ENCODE results near the gene FCRL5. TPM values are rescaled to one million over a fixed set of nuclear protein-coding genes. Genes with fewer than 3 reads are reported as not detected.
"Not testable (repeated sequence)": the region's sequence is repeated elsewhere in the genome, so short reads cannot be mapped to it uniquely, and the experiment has no call there.

FCRL5 gene
- total RNA-seq, 1 experiment from 2014 or later, result not detected

DNA sequence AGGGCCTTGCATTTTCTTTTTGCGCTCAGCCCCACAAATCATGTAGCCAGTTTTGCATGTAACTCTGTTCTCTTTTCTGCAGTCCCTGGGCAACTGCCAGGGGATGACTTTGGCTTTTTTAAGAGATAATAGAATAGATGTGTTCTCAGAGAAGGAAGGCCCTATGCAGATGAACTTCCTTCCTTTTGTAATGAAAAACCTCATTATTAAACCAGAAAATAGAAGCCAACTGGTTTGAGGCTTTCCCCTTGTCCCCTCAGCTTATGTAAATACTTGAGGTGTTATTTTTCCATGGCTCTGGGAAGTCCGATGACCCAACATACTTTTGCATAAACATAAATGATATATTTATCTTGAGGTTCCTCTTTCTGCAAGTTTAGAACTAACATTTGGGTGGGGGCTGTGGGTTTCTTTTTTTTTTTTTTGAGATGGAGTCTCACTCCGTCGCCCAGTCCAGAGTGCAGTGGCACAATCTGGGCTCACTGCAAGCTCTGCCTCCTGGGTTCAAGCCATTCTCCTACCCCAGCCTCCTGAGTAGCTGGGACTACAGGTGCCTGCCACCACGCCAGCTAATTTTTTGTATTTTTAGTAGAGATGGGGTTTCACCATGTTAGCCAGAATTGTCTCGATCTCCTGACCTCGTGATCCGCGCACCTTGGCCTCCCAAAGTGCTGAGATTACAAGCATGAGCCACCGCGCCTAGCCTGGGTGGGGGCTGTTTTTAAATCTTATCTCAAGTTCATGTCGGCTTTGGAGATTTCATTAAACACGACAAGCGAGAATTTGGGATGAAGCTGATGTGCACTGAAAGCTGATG, 14.4 kb upstream of the FCRL5 start:
- no peak overlapping the region for H3K4me3 Mint-ChIP-seq (ENCODE audit: unreplicated experiment)
- CTCF ChIA-PET, result no interaction called here
- no peak overlapping the region for H3K4me3 ChIP-seq (ENCODE audit: low read depth, low read length)
- no peaks in the 10 kb centered on the region for H3K9me3 Mint-ChIP-seq (ENCODE audit: unreplicated experiment)
- no TSS peak for BruUV-seq (replicated peaks)
- POLR2A ChIA-PET, result no interaction called here
- no peaks in the 10 kb centered on the region for H3K4me1 ChIP-seq
- no peaks in the 10 kb centered on the region for H3K36me3 ChIP-seq (ENCODE audit: control insufficient read depth, insufficient read depth, low read length)
- no peak for DNase-seq
- no peaks in the 10 kb centered on the region for H3K36me3 Mint-ChIP-seq (ENCODE audit: insufficient read depth, unreplicated experiment)
- H3K27me3 ChIP-seq (replicated peaks; ENCODE audit: control insufficient read depth, insufficient read depth, low read length), result no peaks in the 10 kb centered on the region
- H3K4me1 Mint-ChIP-seq (ENCODE audit: low read depth, unreplicated experiment), result no peaks in the 10 kb centered on the region
- TF ChIP-seq, protein P1, sequence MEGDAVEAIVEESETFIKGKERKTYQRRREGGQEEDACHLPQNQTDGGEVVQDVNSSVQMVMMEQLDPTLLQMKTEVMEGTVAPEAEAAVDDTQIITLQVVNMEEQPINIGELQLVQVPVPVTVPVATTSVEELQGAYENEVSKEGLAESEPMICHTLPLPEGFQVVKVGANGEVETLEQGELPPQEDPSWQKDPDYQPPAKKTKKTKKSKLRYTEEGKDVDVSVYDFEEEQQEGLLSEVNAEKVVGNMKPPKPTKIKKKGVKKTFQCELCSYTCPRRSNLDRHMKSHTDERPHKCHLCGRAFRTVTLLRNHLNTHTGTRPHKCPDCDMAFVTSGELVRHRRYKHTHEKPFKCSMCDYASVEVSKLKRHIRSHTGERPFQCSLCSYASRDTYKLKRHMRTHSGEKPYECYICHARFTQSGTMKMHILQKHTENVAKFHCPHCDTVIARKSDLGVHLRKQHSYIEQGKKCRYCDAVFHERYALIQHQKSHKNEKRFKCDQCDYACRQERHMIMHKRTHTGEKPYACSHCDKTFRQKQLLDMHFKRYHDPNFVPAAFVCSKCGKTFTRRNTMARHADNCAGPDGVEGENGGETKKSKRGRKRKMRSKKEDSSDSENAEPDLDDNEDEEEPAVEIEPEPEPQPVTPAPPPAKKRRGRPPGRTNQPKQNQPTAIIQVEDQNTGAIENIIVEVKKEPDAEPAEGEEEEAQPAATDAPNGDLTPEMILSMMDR (IDR thresholded peaks at IDR 0.05; ENCODE audit: insufficient read depth in 1 of 2, low read depth in 1 of 2, low read length in 1 of 2, severe bottlenecking in 1 of 2, unreplicated experiment in 1 of 2), result no peak
- intact Hi-C loops (cut with micrococcal nuclease; ENCODE audit: unreplicated experiment), result no loop called here
- no peak overlapping the region for H3K27ac Mint-ChIP-seq (ENCODE audit: unreplicated experiment)
- H3K27me3 Mint-ChIP-seq (ENCODE audit: insufficient read depth, unreplicated experiment), result peaks cover 13% of the 10 kb centered on the region
- no peaks in the 10 kb centered on the region for H3K9me3 ChIP-seq

DNA sequence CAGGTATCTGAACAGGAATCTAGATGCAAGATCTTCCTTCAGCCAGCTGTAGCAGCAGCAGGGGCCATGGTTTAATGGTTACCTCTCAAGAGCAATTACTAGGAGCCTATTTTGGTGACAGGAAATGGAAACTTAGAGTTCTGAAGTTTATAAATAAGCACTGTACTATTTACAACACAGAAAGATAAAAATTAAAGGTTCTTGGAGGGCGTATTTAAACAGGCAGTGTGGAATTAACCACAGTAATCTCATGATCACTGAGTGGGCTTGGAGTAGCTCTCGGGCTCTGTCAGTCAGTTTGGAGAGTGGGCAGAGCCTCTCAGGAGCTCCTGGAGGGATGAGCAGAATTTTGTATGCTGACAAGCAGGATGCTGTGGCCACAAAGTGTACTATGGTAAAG, 10.2 kb upstream of the FCRL5 start:
- Mint-ChIP-seq H3K4me3 (ENCODE audit: unreplicated experiment) (no peak overlapping the region), H3K4me1 (ENCODE audit: low read depth, unreplicated experiment) (no peaks in the 10 kb centered on the region), H3K27me3 (ENCODE audit: insufficient read depth, unreplicated experiment) (peaks cover 15% of the 10 kb centered on the region), H3K9me3 (ENCODE audit: unreplicated experiment) (no peaks in the 10 kb centered on the region), H3K36me3 (ENCODE audit: insufficient read depth, unreplicated experiment) (no peaks in the 10 kb centered on the region), H3K27ac (ENCODE audit: unreplicated experiment) (no peak overlapping the region)
- BruUV-seq (replicated peaks), result no TSS peak
- POLR2A ChIA-PET, result no interaction called here
- intact Hi-C loops (cut with micrococcal nuclease; ENCODE audit: unreplicated experiment), result no loop called here
- CTCF ChIA-PET, result no interaction called here
- Histone ChIP-seq H3K36me3 (ENCODE audit: control insufficient read depth, insufficient read depth, low read length) (no peaks in the 10 kb centered on the region), H3K4me1 (no peaks in the 10 kb centered on the region), H3K9me3 (no peaks in the 10 kb centered on the region), H3K4me3 (ENCODE audit: low read depth, low read length) (no peak overlapping the region), H3K27me3 (replicated peaks; ENCODE audit: control insufficient read depth, insufficient read depth, low read length) (no peaks in the 10 kb centered on the region)
- TF ChIP-seq, protein P1 (IDR thresholded peaks at IDR 0.05; ENCODE audit: insufficient read depth in 1 of 2, low read depth in 1 of 2, low read length in 1 of 2, severe bottlenecking in 1 of 2, unreplicated experiment in 1 of 2), result no peak
- no peak for DNase-seq

GRCh38 chr1:157558119-157558518, 5.8 kb upstream of the FCRL5 start:
- no TSS peak for BruUV-seq (replicated peaks)
- Mint-ChIP-seq H3K27me3 (ENCODE audit: insufficient read depth, unreplicated experiment) (peaks cover 10% of the 10 kb centered on the region), H3K9me3 (ENCODE audit: unreplicated experiment) (no peaks in the 10 kb centered on the region), H3K27ac (ENCODE audit: unreplicated experiment) (no peak overlapping the region), H3K4me3 (ENCODE audit: unreplicated experiment) (no peak overlapping the region), H3K4me1 (ENCODE audit: low read depth, unreplicated experiment) (no peaks in the 10 kb centered on the region), H3K36me3 (ENCODE audit: insufficient read depth, unreplicated experiment) (no peaks in the 10 kb centered on the region)
- no peak for DNase-seq
- H3K4me1 ChIP-seq, result no peaks in the 10 kb centered on the region
- no peaks in the 10 kb centered on the region for H3K27me3 ChIP-seq (replicated peaks; ENCODE audit: control insufficient read depth, insufficient read depth, low read length)
- H3K4me3 ChIP-seq (ENCODE audit: low read depth, low read length), result no peak overlapping the region
- no peaks in the 10 kb centered on the region for H3K9me3 ChIP-seq
- TF ChIP-seq, protein P1 (IDR thresholded peaks at IDR 0.05; ENCODE audit: insufficient read depth in 1 of 2, low read depth in 1 of 2, low read length in 1 of 2, severe bottlenecking in 1 of 2, unreplicated experiment in 1 of 2), result no peak
- CTCF ChIA-PET, result no interaction called here
- intact Hi-C loops (cut with micrococcal nuclease; ENCODE audit: unreplicated experiment), result no loop called here
- no peaks in the 10 kb centered on the region for H3K36me3 ChIP-seq (ENCODE audit: control insufficient read depth, insufficient read depth, low read length)
- POLR2A ChIA-PET, result no interaction called here

DNA sequence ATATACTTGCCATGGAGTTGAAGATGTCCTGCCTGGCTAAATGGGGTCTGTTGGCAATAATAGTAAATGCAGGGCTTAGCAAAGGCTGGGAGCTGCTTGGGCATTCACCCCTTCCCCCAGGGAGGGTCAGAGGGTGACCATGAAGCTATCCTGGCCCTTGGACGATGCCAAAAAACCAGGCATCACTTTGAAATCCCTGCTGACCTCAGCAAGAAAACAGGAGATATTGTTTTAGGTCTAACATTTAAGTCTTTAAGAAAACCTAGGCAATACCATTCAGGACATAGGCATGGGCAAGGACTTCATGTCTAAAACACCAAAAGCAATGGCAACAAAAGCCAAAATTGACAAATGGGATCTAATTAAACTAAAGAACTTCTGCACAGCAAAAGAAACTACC, 4.2 kb downstream of the FCRL5 start:
- H3K27me3 Mint-ChIP-seq (ENCODE audit: insufficient read depth, unreplicated experiment); H3K36me3 Mint-ChIP-seq (ENCODE audit: insufficient read depth, unreplicated experiment); intact Hi-C loops (cut with micrococcal nuclease; ENCODE audit: unreplicated experiment); POLR2A ChIA-PET; H3K9me3 ChIP-seq; CTCF ChIA-PET; H3K4me3 Mint-ChIP-seq (ENCODE audit: unreplicated experiment); BruUV-seq (replicated peaks); H3K27me3 ChIP-seq (replicated peaks; ENCODE audit: control insufficient read depth, insufficient read depth, low read length); H3K36me3 ChIP-seq (ENCODE audit: control insufficient read depth, insufficient read depth, low read length); H3K4me1 Mint-ChIP-seq (ENCODE audit: low read depth, unreplicated experiment); H3K4me1 ChIP-seq; H3K4me3 ChIP-seq (ENCODE audit: low read depth, low read length); DNase-seq; H3K27ac Mint-ChIP-seq (ENCODE audit: unreplicated experiment); H3K9me3 Mint-ChIP-seq (ENCODE audit: unreplicated experiment): not testable (repeated sequence)

Data from Caco-2 (cell line).